Upper lobe of left lung (tissue), 6 donors: ENCODE data around the gene CDH22. TPM values are rescaled to one million over a fixed set of nuclear protein-coding genes. Genes with fewer than 3 reads are reported as not detected.
A peak's percentile ranks its signal among the peaks of the same experiment; 100 is the strongest.

Source experiments
- ATAC-seq, 2 donors: fragments of 200-7000 bp; cut with Tn5 transposase; one replicate each; pipeline ENCODE4 v1.9.1; 2022; ENCODE audit warnings: mild to moderate bottlenecking in 2 of 2, moderate library complexity in 2 of 2; ENCODE audit not compliant: low FRiP score in 2 of 2
- DNase-seq, 2 donors: peaks; one replicate each; pipeline ENCODE4 v3.0.0-alpha.2; 2019 to 2020
- H3K27ac ChIP-seq, 4 donors: fragments of 200-600 bp; sonication (generic); one replicate each; pipeline ENCODE4 v1.5.1; 2016 to 2019
- H3K27me3 ChIP-seq, 4 donors: fragments of 200-600 bp; sonication (generic); one replicate each; pipeline ENCODE4 v1.5.1; 2017 to 2019
- H3K36me3 ChIP-seq, 4 donors: fragments of 200-600 bp; sonication (generic); one replicate each; pipeline ENCODE4 v1.5.1; 2016 to 2019
- H3K4me1 ChIP-seq, 4 donors: fragments of 200-600 bp; sonication (generic); one replicate each; pipeline ENCODE4 v1.5.1; 2018 to 2019
- H3K4me3 ChIP-seq, 4 donors: fragments of 200-600 bp; sonication (generic); one replicate each; pipeline ENCODE4 v1.5.1; 2017 to 2019; ENCODE audit warnings: mild to moderate bottlenecking in 2 of 4, moderate library complexity in 1 of 4
- H3K9me3 ChIP-seq, 4 donors: fragments of 200-600 bp; sonication (generic); one replicate each; pipeline ENCODE4 v1.5.1; 2018 to 2019
- CTCF ChIP-seq, 6 experiments: fragments of 450-650 bp in 4 of 6; fragments of 200-600 bp in 2 of 6; sonication (generic) in 2 of 6; IDR thresholded peaks; one replicate each; pipeline ENCODE4 v1.5.1; 2016 to 2019; ENCODE audit warnings: antibody characterized with exemption in 6 of 6
- EP300 ChIP-seq, 4 donors: sonication (generic); formaldehyde crosslinking; IDR thresholded peaks; one replicate each; pipeline ENCODE4 v1.5.1; 2017; ENCODE audit warnings: antibody characterized with exemption in 4 of 4, control low read depth in 2 of 4
- POLR2A ChIP-seq, 4 donors: fragments of 450-650 bp; IDR thresholded peaks; one replicate each; pipeline ENCODE4 v1.5.1; 2016 to 2017; ENCODE audit warnings: antibody characterized with exemption in 4 of 4, mild to moderate bottlenecking in 2 of 4
- POLR2AphosphoS5 ChIP-seq, 2 donors: sonication (generic); formaldehyde crosslinking; IDR thresholded peaks; one replicate each; pipeline ENCODE4 v1.5.1; 2017; ENCODE audit warnings: antibody characterized with exemption in 2 of 2
- WGBS, 2 donors: methylation state at CpG; one replicate each; pipeline ENCODE4 v1.1.5; 2017 to 2018; 5-methylcytosine and 5-hydroxymethylcytosine counted together
- total RNA-seq, 6 donors: library from RNA; depleted of rRNA in 4 of 6; stranded (reverse); fragments of >200 nt in 4 of 6; gene quantifications; one replicate each; pipeline versions ENCODE4 v1.1.0 to v1.2.1, GENCODE V29; 2016 to 2021
- donor health status: DM: no; HTN: no; CAD: no; lungs with moderate emphysema.
- donor health status: DM: no; HTN: yes; CAD: no; lungs with severe emphysema.

The CDH22 gene
- total RNA-seq, 6 donors from 2014 or later = 0.10 to 0.40 (median 0.24) TPM; not detected in 2

GRCh38 chr20:46179862-46180261 lies 128.4 kb downstream of the CDH22 start:
- Histone ChIP-seq H3K4me1 (peaks cover 0 to 1% (median 0%) of the 10 kb centered on the region in 4 donors), H3K27me3 (peaks cover 0 to 9% (median 4%) of the 10 kb centered on the region in 4 donors), H3K27ac (no peak overlapping the region), H3K9me3 (no peaks in the 10 kb centered on the region), H3K4me3 (no peak overlapping the region), H3K36me3 (no peaks in the 10 kb centered on the region)
- ATAC-seq = no peak
- WGBS, 2 donors = 57 to 66% methylated on average over 7 to 8 of the region's 8 CpGs
- no peak for DNase-seq
- TF ChIP-seq EP300 (IDR thresholded peaks at IDR 0.05) = no peak
- TF ChIP-seq POLR2AphosphoS5 (IDR thresholded peaks at IDR 0.05) = no peak
- TF ChIP-seq CTCF (IDR thresholded peaks at IDR 0.05) = no peak
- TF ChIP-seq POLR2A (IDR thresholded peaks at IDR 0.05) = no peak

GRCh38 chr20:46178891-46179290 lies 129.4 kb downstream of the CDH22 start:
- TF ChIP-seq EP300 (IDR thresholded peaks at IDR 0.05) = no peak
- no peak for TF ChIP-seq POLR2A (IDR thresholded peaks at IDR 0.05)
- no peak for TF ChIP-seq CTCF (IDR thresholded peaks at IDR 0.05)
- no peak for TF ChIP-seq POLR2AphosphoS5 (IDR thresholded peaks at IDR 0.05)
- peak in 1 of 2 donors; percentile 38 for DNase-seq
- WGBS, 2 donors = 60 to 61% methylated on average over 8 of the region's 8 CpGs
- Histone ChIP-seq H3K27ac (no peak overlapping the region), H3K4me3 (no peak overlapping the region), H3K9me3 (no peaks in the 10 kb centered on the region), H3K36me3 (no peaks in the 10 kb centered on the region), H3K27me3 (peaks cover 0 to 19% (median 12%) of the 10 kb centered on the region in 4 donors), H3K4me1 (peaks cover 0 to 8% (median 0%) of the 10 kb centered on the region in 4 donors)
- ATAC-seq = no peak

GRCh38 chr20:46177768-46178167 lies 130.5 kb downstream of the CDH22 start:
- DNase-seq (peak in 1 of 2 donors; percentile 69), ATAC-seq (no peak)
- Histone ChIP-seq H3K27ac (no peak overlapping the region), H3K36me3 (no peaks in the 10 kb centered on the region), H3K9me3 (no peaks in the 10 kb centered on the region), H3K4me3 (no peak overlapping the region), H3K4me1 (peaks cover 0 to 8% (median 0%) of the 10 kb centered on the region in 4 donors), H3K27me3 (peaks cover 0 to 26% (median 15%) of the 10 kb centered on the region in 4 donors)
- 79 to 85% methylated on average over 9 to 15 of the region's 15 CpGs for WGBS, 2 donors
- TF ChIP-seq POLR2AphosphoS5 (IDR thresholded peaks at IDR 0.05) (no peak), POLR2A (IDR thresholded peaks at IDR 0.05) (no peak), CTCF (IDR thresholded peaks at IDR 0.05) (no peak), EP300 (IDR thresholded peaks at IDR 0.05) (no peak)

GRCh38 chr20:46176739-46177378 lies 131.4 kb downstream of the CDH22 start:
- H3K9me3 ChIP-seq = no peaks in the 10 kb centered on the region
- no peak for DNase-seq
- 78 to 80% methylated on average over 9 to 13 of the region's 13 CpGs for WGBS, 2 donors
- H3K27me3 ChIP-seq = peaks cover 0 to 26% (median 15%) of the 10 kb centered on the region in 4 donors
- H3K4me3 ChIP-seq = no peak overlapping the region
- no peak for ATAC-seq
- peaks cover 0 to 8% (median 0%) of the 10 kb centered on the region in 4 donors for H3K4me1 ChIP-seq
- no peak overlapping the region for H3K27ac ChIP-seq
- TF ChIP-seq CTCF (IDR thresholded peaks at IDR 0.05) (no peak), EP300 (IDR thresholded peaks at IDR 0.05) (no peak)
- no peaks in the 10 kb centered on the region for H3K36me3 ChIP-seq

- H3K27ac ChIP-seq = no peak overlapping the region
- TF ChIP-seq EP300 (IDR thresholded peaks at IDR 0.05) (no peak), POLR2A (IDR thresholded peaks at IDR 0.05) (no peak), POLR2AphosphoS5 (IDR thresholded peaks at IDR 0.05) (no peak), CTCF (IDR thresholded peaks at IDR 0.05) (no peak)
- H3K9me3 ChIP-seq = no peaks in the 10 kb centered on the region
- WGBS, 2 donors = 90 to 98% methylated on average over 4 of the region's 4 CpGs
- no peaks in the 10 kb centered on the region for H3K36me3 ChIP-seq
- peaks cover 0 to 26% (median 15%) of the 10 kb centered on the region in 4 donors for H3K27me3 ChIP-seq
- no peak for ATAC-seq
- H3K4me1 ChIP-seq = peaks cover 0 to 8% (median 0%) of the 10 kb centered on the region in 4 donors
- H3K4me3 ChIP-seq = no peak overlapping the region
- no peak for DNase-seq
Measured at GRCh38 chr20:46175127-46175494, 133.2 kb downstream of the CDH22 start.
